Subcutaneous adipose tissue (tissue), 4 donors: ENCODE measurements around the gene MS4A7. TPM values are rescaled to one million over a fixed set of nuclear protein-coding genes. Genes with fewer than 3 reads are reported as not detected.

ENCODE experiments used
- CTCF ChIP-seq: fragments of 450-650 bp; IDR thresholded peaks from one replicate; pipeline ENCODE4 v1.5.1; 2016; ENCODE audit warnings: low read depth, mild to moderate bottlenecking, control low read depth, antibody characterized with exemption, moderate library complexity
- total RNA-seq, 4 donors: library from RNA; depleted of rRNA; stranded (reverse); fragments of >200 nt; gene quantifications; one replicate each; pipeline ENCODE4 v1.1.0, GENCODE V29; 2016

Gene MS4A7
- total RNA-seq, 4 donors from 2014 or later = 47.3 to 458 (median 133) TPM

- TF ChIP-seq CTCF = no peak
These were observed 16.1 kb upstream of the MS4A7 start for GRCh38 chr11:60362241-60362640.

- no peak for TF ChIP-seq CTCF
These were observed 14.5 kb upstream of the MS4A7 start for GRCh38 chr11:60363542-60364470.

GRCh38 chr11:60367009-60367408 is 11.3 kb upstream of the MS4A7 start:
- no peak for TF ChIP-seq CTCF

GRCh38 chr11:60367896-60368295 is 10.4 kb upstream of the MS4A7 start:
- no peak for TF ChIP-seq CTCF

GRCh38 chr11:60370252-60370810 is 8.0 kb upstream of the MS4A7 start:
- no peak for TF ChIP-seq CTCF

GRCh38 chr11:60370811-60371298 is 7.5 kb upstream of the MS4A7 start:
- no peak for TF ChIP-seq CTCF

GRCh38 chr11:60371386-60371785 is 6.9 kb upstream of the MS4A7 start:
- TF ChIP-seq CTCF = no peak
